Stimulated activated CD8-positive, alpha-beta memory T cell treated with anti-CD3 and anti-CD28 coated beads, Interleukin-7, amount 100 ng/mL, for 48 hours (primary cell): ENCODE results near the gene P2RX3.
"Not testable (repeated sequence)": the region's sequence is repeated elsewhere in the genome, so short reads cannot be mapped to it uniquely, and the experiment has no call there.

Experiments used
- DNase-seq, 2 donors: peaks; one replicate each; pipeline ENCODE4 v3.0.0-alpha.2; 2020; ENCODE audit warnings: low read depth in 1 of 2; ENCODE audit errors: extremely low read depth in 1 of 2

Gene P2RX3

GRCh38 chr11:57338142-57338541 is at the start of gene P2RX3:
P2RX3 (plus strand) TSS chr11:57338352; CDS start chr11:57338551, 199 bp downstream.
- DNase-seq, result no peak

DNA sequence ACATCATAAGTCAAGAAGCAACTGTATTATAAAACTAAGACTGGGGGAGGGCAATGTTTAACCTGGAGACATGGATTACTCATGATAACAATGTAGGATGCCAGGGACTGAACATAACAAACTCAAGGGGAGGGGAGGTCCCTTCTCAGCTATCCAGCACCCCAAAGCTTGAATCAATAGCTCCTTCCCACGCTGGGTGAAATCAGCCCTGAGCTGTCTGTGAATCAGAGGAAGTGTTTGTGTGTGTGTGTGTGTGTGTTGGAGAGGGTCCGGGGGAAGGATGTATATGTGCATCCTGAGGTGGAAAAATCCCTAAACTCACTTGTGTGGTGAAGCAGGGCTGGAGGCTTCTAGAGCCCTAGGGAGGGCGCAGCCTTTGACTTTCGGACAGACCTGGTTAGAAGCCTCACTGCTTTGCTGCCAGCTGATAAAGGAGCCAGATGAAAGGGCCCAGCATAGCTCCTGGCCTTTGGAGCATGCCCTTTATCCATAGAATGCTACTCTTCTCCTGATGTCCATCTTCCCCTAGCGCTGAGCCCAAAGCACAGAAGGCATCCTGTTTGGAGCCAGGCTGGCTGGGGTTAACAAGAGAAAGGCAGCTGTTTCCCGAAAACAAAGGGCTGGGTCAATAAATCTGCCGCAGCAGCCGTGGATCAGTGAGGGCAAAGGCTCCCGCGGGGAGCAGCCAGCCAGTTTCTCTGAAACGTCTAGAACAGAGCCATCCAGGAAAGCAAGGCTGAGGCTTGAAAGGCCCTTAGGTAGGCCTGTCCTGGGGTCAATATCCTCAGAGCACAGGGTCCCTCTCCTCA is 49.2 kb upstream of the P2RX3 start:
- no peak for DNase-seq

DNA sequence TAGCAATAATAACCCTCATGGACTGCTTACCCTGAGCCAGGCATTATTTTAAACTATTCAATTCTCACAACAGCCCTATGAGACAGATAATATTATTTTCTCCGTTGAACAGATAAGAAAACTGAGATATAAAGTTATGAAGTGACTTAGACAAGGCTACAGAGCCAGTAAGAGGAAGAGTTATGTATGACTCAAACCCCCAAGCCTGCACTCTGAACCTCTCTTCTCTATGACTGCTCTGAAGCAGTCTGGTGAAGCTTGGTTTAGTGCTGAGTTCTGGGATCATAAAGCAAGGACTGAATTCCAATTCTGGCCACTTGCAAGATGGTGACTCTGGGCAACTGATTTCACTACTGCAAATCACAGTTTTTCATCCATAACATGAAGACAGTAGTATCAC is 47.9 kb upstream of the P2RX3 start:
- DNase-seq, result no peak

- no peak for DNase-seq
Measured at GRCh38 chr11:57294225-57295131, 43.7 kb upstream of the P2RX3 start.

DNA sequence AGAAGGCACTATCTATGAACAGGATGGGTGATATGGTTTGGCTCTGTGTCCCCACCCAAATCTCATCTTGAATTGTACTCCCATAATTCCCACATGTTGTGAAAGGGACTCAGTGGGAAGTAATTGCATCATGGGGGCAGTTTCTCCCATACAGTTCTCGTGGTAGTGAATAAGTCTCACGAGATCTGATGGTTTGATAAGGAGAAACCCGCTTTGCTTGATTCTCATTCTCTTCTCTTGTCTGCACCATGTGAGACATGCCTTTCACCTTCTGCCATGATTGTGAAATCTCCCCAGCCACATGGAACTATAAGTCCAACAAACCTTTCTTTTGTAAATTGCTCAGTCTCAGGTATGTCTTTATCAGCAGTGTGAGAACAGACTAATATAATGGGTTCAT is 41.9 kb upstream of the P2RX3 start:
- not testable (repeated sequence) for DNase-seq

DNA sequence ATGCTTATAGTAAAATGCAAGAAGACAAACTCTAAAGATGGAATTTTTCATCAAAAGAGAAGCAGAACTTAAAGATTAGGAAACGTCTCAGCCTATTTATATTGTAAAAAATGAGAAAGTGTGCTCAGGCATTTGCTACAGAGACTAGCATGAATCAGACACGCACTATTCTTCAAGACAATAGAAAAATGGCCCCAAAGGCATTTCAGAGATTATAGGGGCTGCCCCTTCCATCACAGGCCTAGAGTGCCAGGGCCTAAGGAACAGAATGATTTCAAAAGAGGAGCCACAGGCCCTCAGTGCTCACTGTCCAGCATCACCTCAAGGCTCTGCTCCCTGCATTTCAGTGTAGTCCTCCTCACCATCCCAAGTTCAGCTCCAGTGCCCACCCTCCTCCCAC is 40.9 kb upstream of the P2RX3 start:
- no peak for DNase-seq

DNA sequence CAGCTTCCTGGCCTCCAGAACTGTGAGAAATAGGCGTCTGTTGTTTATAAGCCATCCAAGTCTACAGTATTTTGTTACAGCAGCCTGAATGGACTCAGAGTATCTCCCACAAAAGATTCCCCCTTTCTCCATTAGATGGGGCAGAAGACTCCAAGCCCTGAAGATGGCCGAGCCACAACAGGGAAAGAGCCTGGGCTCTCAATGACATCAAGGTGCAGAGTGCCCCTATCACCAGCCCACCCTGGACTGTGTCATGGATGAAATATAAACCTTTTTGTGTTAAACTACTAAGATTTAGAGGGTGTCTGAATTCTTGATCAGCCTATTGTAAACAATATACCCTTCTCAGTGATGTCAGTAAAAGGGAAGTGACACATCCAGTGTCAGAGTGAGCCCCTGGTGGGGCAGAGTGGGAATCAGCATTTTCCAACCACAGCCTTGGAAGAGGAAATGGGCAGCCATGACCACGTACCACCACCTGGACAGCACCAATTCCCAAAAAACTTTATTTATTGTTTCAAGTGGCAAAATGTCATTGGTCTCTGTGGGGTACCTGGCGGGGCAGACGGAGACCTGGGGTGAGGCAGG is 38.9 kb upstream of the P2RX3 start:
- DNase-seq, result no peak

- no peak for DNase-seq
Measured at GRCh38 chr11:57300785-57301184, 37.4 kb upstream of the P2RX3 start.

DNA sequence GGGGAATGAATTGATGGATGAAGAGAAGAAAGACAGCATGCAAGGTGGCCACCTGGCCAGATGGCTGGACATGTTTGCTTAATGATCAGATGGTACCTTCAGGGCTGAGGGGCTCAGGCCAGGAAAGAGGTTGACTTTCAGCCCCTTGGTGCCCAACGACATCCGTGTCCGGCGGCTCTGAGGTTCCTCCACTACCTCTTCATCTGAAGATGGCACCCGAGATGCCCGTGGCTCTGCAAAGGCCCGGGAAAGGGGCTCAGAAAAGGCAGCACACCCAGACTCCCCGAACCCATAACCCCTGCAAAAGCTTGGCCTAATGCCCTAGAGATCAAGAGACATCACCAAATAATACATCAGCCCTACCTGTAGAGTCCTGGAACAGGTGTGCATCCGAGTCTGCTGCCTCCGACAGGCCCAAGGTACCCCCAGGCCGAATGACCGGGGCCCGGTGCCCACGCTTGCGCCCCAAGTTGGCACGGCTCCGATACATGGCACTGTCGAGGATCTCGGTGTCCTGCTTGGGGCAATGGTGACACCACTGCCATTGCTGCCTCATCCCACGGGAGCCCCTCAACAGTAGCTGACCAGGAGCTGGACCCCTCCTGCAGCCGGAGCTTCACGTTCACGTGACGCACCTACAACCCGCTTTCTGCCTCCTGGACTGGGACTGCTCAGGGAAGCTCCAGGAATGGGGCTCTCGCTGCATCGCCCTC is 36.3 kb upstream of the P2RX3 start:
- DNase-seq, result no peak

GRCh38 chr11:57302489-57302888 is 35.7 kb upstream of the P2RX3 start:
- no peak for DNase-seq

DNA sequence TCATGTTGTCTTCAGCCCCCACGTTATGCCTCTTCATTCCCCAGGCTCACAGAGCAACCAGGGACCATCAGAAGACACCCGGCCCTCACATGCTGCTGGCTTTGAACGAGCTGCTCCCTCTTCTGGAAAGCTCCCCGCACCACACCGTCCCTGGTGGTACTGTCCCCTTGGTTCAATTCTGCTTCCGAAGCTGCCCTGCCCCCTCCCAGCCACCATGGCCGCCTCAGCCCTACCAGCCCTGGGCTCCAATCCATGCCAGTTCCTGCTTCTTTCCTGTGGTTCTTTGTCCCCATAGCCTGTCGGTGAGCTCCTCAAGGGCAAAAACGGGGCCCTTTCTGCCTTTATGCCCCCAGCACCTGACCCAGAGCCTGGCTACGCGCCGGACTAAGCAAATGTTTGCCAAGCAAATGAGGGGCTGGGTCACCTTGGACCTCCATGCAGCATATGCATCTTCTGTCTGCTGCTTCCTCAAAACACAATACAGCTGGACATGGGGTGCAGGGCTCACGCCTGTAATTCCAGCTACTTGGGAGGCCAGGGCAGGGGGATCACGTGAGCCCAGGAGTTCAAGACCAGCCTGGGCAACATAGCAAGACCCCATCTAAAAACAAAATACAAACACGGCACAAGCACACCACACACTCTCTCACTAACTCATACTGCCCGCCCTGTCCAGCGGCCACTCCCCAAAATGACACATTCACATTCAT is 34.7 kb upstream of the P2RX3 start:
- DNase-seq, result no peak

GRCh38 chr11:57303990-57304579 is 34.1 kb upstream of the P2RX3 start:
- no peak for DNase-seq

DNA sequence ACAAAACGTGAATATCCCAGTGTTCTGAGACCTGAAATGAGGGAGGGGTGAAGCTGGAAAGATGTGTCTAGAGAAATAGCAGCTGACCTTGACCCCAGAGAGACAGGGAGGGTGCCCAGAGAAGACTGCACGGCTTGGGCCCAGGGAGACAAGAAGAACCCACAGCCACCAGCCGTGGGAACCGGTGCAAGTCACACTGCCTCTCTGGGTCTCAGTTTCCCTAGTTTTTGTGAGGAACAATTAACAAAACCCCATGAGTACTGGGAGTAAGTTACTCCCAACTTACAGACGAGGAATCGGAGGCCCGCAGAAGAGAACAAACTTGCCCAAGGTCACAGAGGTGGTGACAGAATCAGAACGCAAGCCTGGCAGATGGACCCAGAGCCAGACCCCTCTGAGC is 32.6 kb upstream of the P2RX3 start:
- DNase-seq, result no peak

DNA sequence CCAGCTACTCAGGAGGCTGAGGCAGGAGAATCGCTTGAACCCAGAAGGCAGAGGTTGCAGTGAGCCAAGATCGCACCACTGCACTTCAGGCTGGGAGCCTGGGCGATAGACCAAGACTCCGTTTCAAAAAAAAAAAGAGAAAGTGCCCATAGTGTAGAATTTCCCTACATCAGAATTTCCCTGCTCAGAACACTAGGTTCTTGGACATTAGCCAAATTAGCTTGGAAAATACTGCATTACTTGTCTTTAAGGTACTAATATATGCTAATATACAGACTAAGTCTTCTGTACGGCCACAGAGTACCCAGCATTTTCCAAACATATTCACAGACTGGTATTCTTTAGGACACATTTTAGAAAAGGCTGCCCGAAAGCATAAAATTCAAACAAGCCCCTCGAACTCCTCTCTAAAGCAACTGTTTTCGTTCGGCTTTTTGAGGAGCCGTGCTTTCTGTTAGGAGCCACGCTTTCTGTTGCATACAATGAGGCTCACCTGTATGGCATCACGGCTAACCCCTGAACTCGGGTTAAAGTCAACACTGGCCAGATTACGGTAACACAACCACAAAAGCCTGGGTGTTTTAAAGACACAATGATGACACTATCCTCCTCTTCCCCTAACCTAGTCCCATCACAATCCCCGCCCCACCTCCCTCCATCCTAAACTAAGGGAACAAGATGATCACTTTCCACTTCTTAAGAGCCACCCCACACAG is 31.8 kb upstream of the P2RX3 start:
- DNase-seq, result no peak

DNA sequence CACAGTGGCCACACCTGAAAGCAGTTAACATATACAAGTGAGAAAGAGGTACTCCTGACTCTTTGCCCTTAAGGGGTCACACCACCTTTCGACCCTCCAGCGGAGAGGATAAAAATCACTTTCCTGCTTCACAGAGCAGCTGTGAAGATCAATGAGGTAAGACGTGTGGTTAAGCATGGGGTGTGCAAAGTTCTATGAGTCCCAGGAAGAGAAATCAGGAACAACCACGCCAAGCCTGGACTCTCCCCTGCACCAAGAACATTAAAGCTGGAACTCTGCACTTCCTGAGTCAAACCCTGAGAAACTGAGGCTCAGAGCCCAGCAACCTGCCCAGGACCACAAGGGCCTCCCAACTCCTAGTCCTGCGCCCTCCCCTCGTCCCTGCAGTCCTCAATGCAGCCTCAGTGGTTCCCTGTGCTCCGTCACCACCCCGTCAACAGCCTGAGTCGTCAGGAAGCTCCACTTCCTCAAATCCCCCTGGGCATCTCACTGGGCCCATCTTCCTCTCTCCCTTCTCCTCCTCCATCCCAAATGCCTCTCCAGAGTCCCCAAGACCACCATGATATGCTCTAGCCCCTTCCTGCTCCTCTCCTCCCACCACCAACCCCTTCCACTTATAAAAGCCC is 31.1 kb upstream of the P2RX3 start:
- no peak for DNase-seq

DNA sequence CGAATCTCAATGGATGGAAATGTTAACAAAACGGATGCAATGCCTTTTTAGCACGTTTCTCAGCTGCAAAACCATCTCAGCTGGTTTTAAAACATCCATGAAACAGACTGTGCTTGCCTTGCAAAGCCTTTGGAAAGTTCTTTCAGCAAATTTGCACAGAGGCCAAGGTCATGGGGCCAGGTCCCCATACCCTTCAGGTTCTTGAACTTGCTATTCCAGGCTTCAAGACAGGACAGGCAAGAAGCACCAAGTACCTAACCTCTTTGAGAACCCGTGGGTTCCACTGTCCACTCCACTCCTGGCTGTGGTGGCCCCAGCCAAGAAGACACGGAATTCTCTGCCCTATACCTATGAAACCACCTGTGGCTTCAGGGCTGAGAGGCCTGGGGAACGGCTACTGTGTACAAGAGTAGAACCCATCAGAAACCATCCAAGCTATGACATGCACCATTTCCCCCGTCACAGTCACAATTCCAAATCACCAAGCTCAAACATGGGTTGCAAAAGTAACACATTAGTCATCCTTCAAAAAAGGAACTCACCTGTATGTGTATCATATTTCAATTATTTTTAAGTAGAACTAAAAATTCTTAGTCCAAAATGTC is 30.4 kb upstream of the P2RX3 start:
- DNase-seq, result no peak

DNA sequence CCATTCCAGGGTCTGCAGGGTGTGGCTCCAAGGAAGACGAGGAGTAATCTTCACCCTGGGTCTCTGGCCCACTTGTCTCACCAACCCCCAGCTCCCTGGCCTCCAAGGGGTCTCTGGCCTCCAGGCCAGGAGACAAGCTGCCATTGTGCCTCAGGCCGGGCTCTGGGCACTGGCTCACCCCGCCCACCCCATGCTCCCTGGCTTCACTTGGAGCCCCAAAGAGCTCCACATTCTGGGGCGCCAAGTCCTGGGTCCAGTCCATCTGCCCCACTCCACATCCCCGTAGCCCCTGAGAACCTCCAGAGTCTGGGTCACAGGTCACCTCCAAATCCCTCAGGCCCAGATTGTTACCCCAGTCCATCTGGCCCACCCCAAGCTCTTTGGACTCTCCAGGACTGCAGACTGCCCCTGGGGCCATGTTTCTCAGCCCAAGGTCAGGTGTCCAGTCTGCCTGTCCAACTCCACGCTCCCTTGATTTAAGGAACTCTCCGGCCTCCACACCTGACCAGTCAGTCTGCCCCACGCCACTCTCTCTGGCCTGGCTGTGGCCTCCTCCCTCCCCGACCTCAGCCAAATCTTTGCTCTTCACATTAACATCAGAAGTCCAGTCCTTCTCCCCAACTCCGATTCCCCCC is 29.6 kb upstream of the P2RX3 start:
- no peak for DNase-seq
